SK-N-SH (cell line): ENCODE data around the gene CIITA.

Source experiments
- CHD2 ChIP-seq: fragments of 150-350 bp; IDR thresholded peaks from 2 replicates; pipeline ENCODE4 v1.6.1; 2018; ENCODE audit warnings: low read length; ENCODE audit not compliant: partially characterized antibody
- ELF1 ChIP-seq: IDR thresholded peaks from 2 replicates; pipeline ENCODE4 v1.4.0; 2012
- GABPA ChIP-seq: IDR thresholded peaks from 2 replicates; pipeline ENCODE4 v1.4.0; 2012; ENCODE audit warnings: low read depth, mild to moderate bottlenecking
- GATA2 ChIP-seq: sonication (generic); formaldehyde crosslinking; IDR thresholded peaks from 2 replicates; pipeline ENCODE4 v1.5.0; 2020; ENCODE audit warnings: mild to moderate bottlenecking, missing genetic modification reagents
- MXI1 ChIP-seq: IDR thresholded peaks from 2 replicates; pipeline ENCODE4 v1.6.1; 2012; ENCODE audit warnings: mild to moderate bottlenecking, low read depth, low read length, improper control_type of control experiment
- POLR2AphosphoS5 ChIP-seq: IDR thresholded peaks from 2 replicates; pipeline ENCODE4 v1.6.1; 2012; ENCODE audit warnings: low read depth, low read length
- TAF1 ChIP-seq: IDR thresholded peaks from 2 replicates; pipeline ENCODE4 v1.6.1; 2012; ENCODE audit warnings: low read depth, mild to moderate bottlenecking, low read length, moderate library complexity, borderline replicate concordance
- TF ChIP-seq, protein P1 (sequence below): fragments of 150-350 bp; IDR thresholded peaks from 2 replicates; pipeline ENCODE4 v1.6.1; 2016; ENCODE audit warnings: mild to moderate bottlenecking, low read depth, low read length
- TF ChIP-seq, protein P2 (sequence below): fragments of 200-600 bp; sonication (generic); IDR thresholded peaks from 2 replicates; pipeline ENCODE4 v1.6.1; 2017; ENCODE audit warnings: antibody characterized with exemption, mild to moderate bottlenecking, moderate library complexity
- TF ChIP-seq, protein P3 (sequence below): IDR thresholded peaks from 2 replicates; pipeline ENCODE4 v1.4.0; 2012; ENCODE audit warnings: low read depth

DNA sequence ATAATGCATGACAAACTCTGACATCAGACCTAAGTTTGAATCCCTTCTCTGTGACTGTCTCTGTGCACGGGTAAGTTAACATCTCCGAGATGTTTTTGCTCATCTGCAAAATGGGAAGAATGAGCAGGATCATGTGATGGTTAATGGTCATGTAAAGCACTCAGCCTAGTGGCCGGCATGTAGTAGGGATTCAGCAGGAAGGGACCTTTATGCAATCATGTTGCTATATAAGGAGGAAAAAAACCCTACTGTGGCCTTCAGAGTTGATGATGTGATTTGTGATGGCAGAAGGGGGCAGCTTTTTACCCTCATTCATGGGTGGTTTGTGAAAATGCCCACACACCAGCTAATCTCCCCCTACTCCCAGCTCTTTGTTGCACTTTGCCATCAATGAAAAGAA is 91.5 kb downstream of the CIITA start:
- TF ChIP-seq, protein P1, sequence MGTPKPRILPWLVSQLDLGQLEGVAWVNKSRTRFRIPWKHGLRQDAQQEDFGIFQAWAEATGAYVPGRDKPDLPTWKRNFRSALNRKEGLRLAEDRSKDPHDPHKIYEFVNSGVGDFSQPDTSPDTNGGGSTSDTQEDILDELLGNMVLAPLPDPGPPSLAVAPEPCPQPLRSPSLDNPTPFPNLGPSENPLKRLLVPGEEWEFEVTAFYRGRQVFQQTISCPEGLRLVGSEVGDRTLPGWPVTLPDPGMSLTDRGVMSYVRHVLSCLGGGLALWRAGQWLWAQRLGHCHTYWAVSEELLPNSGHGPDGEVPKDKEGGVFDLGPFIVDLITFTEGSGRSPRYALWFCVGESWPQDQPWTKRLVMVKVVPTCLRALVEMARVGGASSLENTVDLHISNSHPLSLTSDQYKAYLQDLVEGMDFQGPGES = no peak
- TF ChIP-seq, protein P2, sequence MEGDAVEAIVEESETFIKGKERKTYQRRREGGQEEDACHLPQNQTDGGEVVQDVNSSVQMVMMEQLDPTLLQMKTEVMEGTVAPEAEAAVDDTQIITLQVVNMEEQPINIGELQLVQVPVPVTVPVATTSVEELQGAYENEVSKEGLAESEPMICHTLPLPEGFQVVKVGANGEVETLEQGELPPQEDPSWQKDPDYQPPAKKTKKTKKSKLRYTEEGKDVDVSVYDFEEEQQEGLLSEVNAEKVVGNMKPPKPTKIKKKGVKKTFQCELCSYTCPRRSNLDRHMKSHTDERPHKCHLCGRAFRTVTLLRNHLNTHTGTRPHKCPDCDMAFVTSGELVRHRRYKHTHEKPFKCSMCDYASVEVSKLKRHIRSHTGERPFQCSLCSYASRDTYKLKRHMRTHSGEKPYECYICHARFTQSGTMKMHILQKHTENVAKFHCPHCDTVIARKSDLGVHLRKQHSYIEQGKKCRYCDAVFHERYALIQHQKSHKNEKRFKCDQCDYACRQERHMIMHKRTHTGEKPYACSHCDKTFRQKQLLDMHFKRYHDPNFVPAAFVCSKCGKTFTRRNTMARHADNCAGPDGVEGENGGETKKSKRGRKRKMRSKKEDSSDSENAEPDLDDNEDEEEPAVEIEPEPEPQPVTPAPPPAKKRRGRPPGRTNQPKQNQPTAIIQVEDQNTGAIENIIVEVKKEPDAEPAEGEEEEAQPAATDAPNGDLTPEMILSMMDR = no peak
- TF ChIP-seq, protein P3, sequence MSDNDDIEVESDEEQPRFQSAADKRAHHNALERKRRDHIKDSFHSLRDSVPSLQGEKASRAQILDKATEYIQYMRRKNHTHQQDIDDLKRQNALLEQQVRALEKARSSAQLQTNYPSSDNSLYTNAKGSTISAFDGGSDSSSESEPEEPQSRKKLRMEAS = no peak
- TF ChIP-seq MXI1 = no peak
- no peak for TF ChIP-seq ELF1
- TF ChIP-seq GATA2 (CRISPR knock-in tag) = no peak
- TF ChIP-seq TAF1 = no peak
- no peak for TF ChIP-seq GABPA
- no peak for TF ChIP-seq CHD2
- TF ChIP-seq POLR2AphosphoS5 = no peak
